ENCODE data around the gene C12orf76.
"Not testable (repeated sequence)": the region's sequence is repeated elsewhere in the genome, so short reads cannot be mapped to it uniquely, and the experiment has no call there.

DNA sequence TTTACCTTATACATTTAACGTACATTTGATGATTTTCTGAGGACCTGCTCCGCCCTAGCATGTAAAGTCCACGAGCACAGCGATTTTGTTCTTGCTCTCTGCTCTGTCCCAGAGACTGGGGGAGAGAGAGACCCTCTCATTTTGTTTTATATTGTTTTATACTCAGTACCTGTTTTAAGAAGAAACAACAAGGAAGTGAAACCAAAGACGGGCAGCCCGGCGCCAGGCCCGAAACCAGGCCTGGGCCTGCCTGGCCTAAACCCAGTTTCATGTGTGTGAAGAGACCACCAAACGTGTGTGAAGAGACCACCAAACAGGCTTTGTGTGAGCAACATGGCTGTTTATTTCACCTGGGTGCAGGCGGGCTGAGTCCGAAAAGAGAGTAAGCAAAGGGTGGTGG lies 712 bp upstream of the C12orf76 start:
- TF ChIP-seq, protein P1, sequence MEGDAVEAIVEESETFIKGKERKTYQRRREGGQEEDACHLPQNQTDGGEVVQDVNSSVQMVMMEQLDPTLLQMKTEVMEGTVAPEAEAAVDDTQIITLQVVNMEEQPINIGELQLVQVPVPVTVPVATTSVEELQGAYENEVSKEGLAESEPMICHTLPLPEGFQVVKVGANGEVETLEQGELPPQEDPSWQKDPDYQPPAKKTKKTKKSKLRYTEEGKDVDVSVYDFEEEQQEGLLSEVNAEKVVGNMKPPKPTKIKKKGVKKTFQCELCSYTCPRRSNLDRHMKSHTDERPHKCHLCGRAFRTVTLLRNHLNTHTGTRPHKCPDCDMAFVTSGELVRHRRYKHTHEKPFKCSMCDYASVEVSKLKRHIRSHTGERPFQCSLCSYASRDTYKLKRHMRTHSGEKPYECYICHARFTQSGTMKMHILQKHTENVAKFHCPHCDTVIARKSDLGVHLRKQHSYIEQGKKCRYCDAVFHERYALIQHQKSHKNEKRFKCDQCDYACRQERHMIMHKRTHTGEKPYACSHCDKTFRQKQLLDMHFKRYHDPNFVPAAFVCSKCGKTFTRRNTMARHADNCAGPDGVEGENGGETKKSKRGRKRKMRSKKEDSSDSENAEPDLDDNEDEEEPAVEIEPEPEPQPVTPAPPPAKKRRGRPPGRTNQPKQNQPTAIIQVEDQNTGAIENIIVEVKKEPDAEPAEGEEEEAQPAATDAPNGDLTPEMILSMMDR (IDR thresholded peaks at IDR 0.05): not testable (repeated sequence)
- not testable (repeated sequence) for TF ChIP-seq POLR2AphosphoS5 (IDR thresholded peaks at IDR 0.05)

All from suprapubic skin (tissue), 3 donors.